SHP77 (cell line): ENCODE measurements around the gene EMP1.
A peak's percentile ranks its signal among the peaks of the same experiment; 100 is the strongest.

Source experiments
- DNase-seq, 2 experiments: peaks; one replicate each; lab custom pipeline; 2025; lab: John Stamatoyannopoulos, UW

EMP1 gene

GRCh38 chr12:13173012-13173932, 23.3 kb upstream of the EMP1 start:
- no peak for DNase-seq

GRCh38 chr12:13175499-13175898, 21.0 kb upstream of the EMP1 start:
- no peak for DNase-seq

- no peak for DNase-seq
These were observed 20.3 kb upstream of the EMP1 start for GRCh38 chr12:13176256-13176655.

- no peak for DNase-seq
These were observed 19.2 kb upstream of the EMP1 start for GRCh38 chr12:13177373-13177772.

GRCh38 chr12:13177906-13178305, 18.6 kb upstream of the EMP1 start:
- no peak for DNase-seq

- no peak for DNase-seq
These were observed 17.8 kb upstream of the EMP1 start for GRCh38 chr12:13178568-13179210.

- peak in 1 of 2 experiments; percentile 17 for DNase-seq
These were observed 17.1 kb upstream of the EMP1 start for GRCh38 chr12:13179211-13180074.

GRCh38 chr12:13181375-13182070, 15.0 kb upstream of the EMP1 start:
- no peak for DNase-seq

GRCh38 chr12:13182881-13183280, 13.6 kb upstream of the EMP1 start:
- no peak for DNase-seq

- DNase-seq: no peak
These were observed 12.9 kb upstream of the EMP1 start for GRCh38 chr12:13183620-13184019.

- no peak for DNase-seq
These were observed 10.2 kb upstream of the EMP1 start for GRCh38 chr12:13186302-13186701.

GRCh38 chr12:13187399-13187798, 9.1 kb upstream of the EMP1 start:
- no peak for DNase-seq

GRCh38 chr12:13189264-13189663, 7.3 kb upstream of the EMP1 start:
- DNase-seq: no peak

GRCh38 chr12:13190275-13190674, 6.3 kb upstream of the EMP1 start:
- DNase-seq: no peak

GRCh38 chr12:13192719-13193118, 3.8 kb upstream of the EMP1 start:
- DNase-seq: no peak

GRCh38 chr12:13193505-13194231, 2.9 kb upstream of the EMP1 start:
- DNase-seq: no peak

- no peak for DNase-seq
These were observed 2.0 kb upstream of the EMP1 start for GRCh38 chr12:13194401-13195110.

GRCh38 chr12:13195250-13195649, 1.3 kb upstream of the EMP1 start:
- no peak for DNase-seq

- DNase-seq: no peak
These were observed 769 bp upstream of the EMP1 start for GRCh38 chr12:13195785-13196129.

GRCh38 chr12:13197032-13197431, 506 bp downstream of the EMP1 start:
- DNase-seq: no peak
